ENCODE data around the gene U2AF2. TPM values are rescaled to one million over a fixed set of nuclear protein-coding genes. Genes with fewer than 3 reads are reported as not detected.

U2AF2 gene
- total RNA-seq, 6 experiments from 2014 or later, result 55.1 to 75.6 (median 63.5) TPM

- intact Hi-C loops (cut with DNase I), result no loop called here
- Histone ChIP-seq H3K4me1 (peaks cover 0 to 11% (median 0%) of the 10 kb centered on the region in 4 donors), H3K36me3 (no peaks in the 10 kb centered on the region), H3K27me3 (no peaks in the 10 kb centered on the region), H3K4me3 (peak overlapping the region; percentile 30 to 58 (median 50)), H3K27ac (no peak overlapping the region), H3K9me3 (no peaks in the 10 kb centered on the region)
- DNase-seq (no peak), ATAC-seq (no peak)
- no peak for TF ChIP-seq POLR2A (IDR thresholded peaks at IDR 0.05)
- no peak for TF ChIP-seq CTCF (IDR thresholded peaks at IDR 0.05)
- 42% methylated on average over 11 of the region's 11 CpGs for WGBS (ENCODE audit: insufficient coverage, low coverage, low lambda C conversion rate, missing lambda C conversion rate)
These were observed 29.9 kb upstream of the U2AF2 start for GRCh38 chr19:55625004-55625326.

- WGBS (ENCODE audit: insufficient coverage, low coverage, low lambda C conversion rate, missing lambda C conversion rate), result 80% methylated on average over 5 of the region's 11 CpGs
- Histone ChIP-seq H3K4me1 (peaks cover 0 to 11% (median 0%) of the 10 kb centered on the region in 4 donors), H3K27ac (no peak overlapping the region), H3K9me3 (no peaks in the 10 kb centered on the region), H3K36me3 (no peaks in the 10 kb centered on the region), H3K27me3 (no peaks in the 10 kb centered on the region), H3K4me3 (no peak overlapping the region)
- DNase-seq, result no peak
- no peak for ATAC-seq
- intact Hi-C loops (cut with DNase I), result no loop called here
- TF ChIP-seq POLR2A (IDR thresholded peaks at IDR 0.05) (no peak), CTCF (IDR thresholded peaks at IDR 0.05) (no peak)
These were observed 28.5 kb upstream of the U2AF2 start for GRCh38 chr19:55626350-55626749.

- DNase-seq, result peak in 1 of 3 donors; percentile 88
- H3K27ac ChIP-seq, result no peak overlapping the region
- peaks cover 0 to 26% (median 13%) of the 10 kb centered on the region in 4 donors for H3K4me1 ChIP-seq
- peak; percentile 69 to 82 (median 78) for ATAC-seq
- no peaks in the 10 kb centered on the region for H3K9me3 ChIP-seq
- intact Hi-C loops (cut with DNase I), result loop anchor here in 1 of 2 donors (5.0 kb wide), 1 partner anchor 115 kb away; no protein-coding TSS in a partner anchor
- WGBS (ENCODE audit: insufficient coverage, low coverage, low lambda C conversion rate, missing lambda C conversion rate), result 0% methylated on average over 2 of the region's 3 CpGs
- H3K36me3 ChIP-seq, result no peaks in the 10 kb centered on the region
- no peaks in the 10 kb centered on the region for H3K27me3 ChIP-seq
- TF ChIP-seq CTCF (IDR thresholded peaks at IDR 0.05), result peak; percentile 84 to 93 (median 86)
- no peak for TF ChIP-seq POLR2A (IDR thresholded peaks at IDR 0.05)
- no peak overlapping the region for H3K4me3 ChIP-seq
These were observed 22.4 kb upstream of the U2AF2 start for GRCh38 chr19:55632463-55632834.

GRCh38 chr19:55633861-55634260 is 21.0 kb upstream of the U2AF2 start:
- TF ChIP-seq POLR2A (IDR thresholded peaks at IDR 0.05) (no peak), CTCF (IDR thresholded peaks at IDR 0.05) (no peak)
- no peaks in the 10 kb centered on the region for H3K9me3 ChIP-seq
- 54% methylated on average over 5 of the region's 8 CpGs for WGBS (ENCODE audit: insufficient coverage, low coverage, low lambda C conversion rate, missing lambda C conversion rate)
- no peaks in the 10 kb centered on the region for H3K27me3 ChIP-seq
- H3K4me3 ChIP-seq, result no peak overlapping the region
- peak in 1 of 4 donors; percentile 17 for ATAC-seq
- intact Hi-C loops (cut with DNase I), result loop anchor here in 1 of 2 donors (5.0 kb wide), 1 partner anchor 117 kb away; no protein-coding TSS in a partner anchor
- no peaks in the 10 kb centered on the region for H3K36me3 ChIP-seq
- peaks cover 0 to 26% (median 13%) of the 10 kb centered on the region in 4 donors for H3K4me1 ChIP-seq
- peak overlapping the region in 1 of 3 donors; percentile 90 for H3K27ac ChIP-seq
- no peak for DNase-seq
